ENCODE measurements around the gene INAFM2.

INAFM2 gene

GRCh38 chr15:40332113-40332781, 8.8 kb downstream of the INAFM2 start:
- no peak for TF ChIP-seq CTCF (IDR thresholded peaks at IDR 0.05; ENCODE audit: low read depth, low read length, missing control alignments)
- H3K4me3 ChIP-seq (ENCODE audit: low read depth, low read length), result no peak overlapping the region
- no peaks in the 10 kb centered on the region for H3K27me3 ChIP-seq (replicated peaks)
- no peak overlapping the region for H3K27ac ChIP-seq
- DNase-seq, result no peak
- in situ Hi-C loops (cut with HindIII; ENCODE audit: low pct_ligation_motif_present, low sequenced_read_pairs), result no loop called here
- peaks cover 22% of the 10 kb centered on the region for H3K36me3 ChIP-seq (replicated peaks)

GRCh38 chr15:40333922-40334492, 10.5 kb downstream of the INAFM2 start:
- TF ChIP-seq CTCF (IDR thresholded peaks at IDR 0.05; ENCODE audit: low read depth, low read length, missing control alignments), result peak; percentile 10
- H3K36me3 ChIP-seq (replicated peaks), result peaks cover 26% of the 10 kb centered on the region
- peak overlapping the region; percentile 71 for H3K27ac ChIP-seq
- peak; percentile 84 for DNase-seq
- no peaks in the 10 kb centered on the region for H3K27me3 ChIP-seq (replicated peaks)
- no peak overlapping the region for H3K4me3 ChIP-seq (ENCODE audit: low read depth, low read length)
- in situ Hi-C loops (cut with HindIII; ENCODE audit: low pct_ligation_motif_present, low sequenced_read_pairs), result no loop called here

GRCh38 chr15:40334541-40334940, 11.0 kb downstream of the INAFM2 start:
- peak overlapping the region; percentile 71 for H3K27ac ChIP-seq
- in situ Hi-C loops (cut with HindIII; ENCODE audit: low pct_ligation_motif_present, low sequenced_read_pairs), result no loop called here
- H3K4me3 ChIP-seq (ENCODE audit: low read depth, low read length), result no peak overlapping the region
- no peak for TF ChIP-seq CTCF (IDR thresholded peaks at IDR 0.05; ENCODE audit: low read depth, low read length, missing control alignments)
- no peak for DNase-seq
- peaks cover 26% of the 10 kb centered on the region for H3K36me3 ChIP-seq (replicated peaks)
- H3K27me3 ChIP-seq (replicated peaks), result no peaks in the 10 kb centered on the region

GRCh38 chr15:40334941-40335795, 11.7 kb downstream of the INAFM2 start:
- in situ Hi-C loops (cut with HindIII; ENCODE audit: low pct_ligation_motif_present, low sequenced_read_pairs), result no loop called here
- Histone ChIP-seq H3K27ac (peak overlapping the region; percentile 71), H3K4me3 (ENCODE audit: low read depth, low read length) (no peak overlapping the region)

More at GRCh38 chr15:40334941-40335795, 11.7 kb downstream of the INAFM2 start:
- Histone ChIP-seq H3K27me3 (replicated peaks) (no peaks in the 10 kb centered on the region), H3K36me3 (replicated peaks) (peaks cover 26% of the 10 kb centered on the region)
- no peak for TF ChIP-seq CTCF (IDR thresholded peaks at IDR 0.05; ENCODE audit: low read depth, low read length, missing control alignments)
- DNase-seq, result no peak
